H1 (cell line): ENCODE measurements around the gene SSNA1. TPM values are rescaled to one million over a fixed set of nuclear protein-coding genes. Genes with fewer than 3 reads are reported as not detected.

ENCODE experiments used
- CTCF ChIA-PET: fragments of 300-600 bp; sonication (Branson Sonifier 250); formaldehyde crosslinking; loops from one replicate; lab custom pipeline; 2021; ENCODE audit not compliant: partially characterized antibody; lab: Charles Lee
- POLR2A ChIA-PET: fragments of 300-600 bp; sonication (Branson Sonifier 250); formaldehyde crosslinking; loops from one replicate; lab custom pipeline; 2021; ENCODE audit warnings: inconsistent platforms; ENCODE audit not compliant: partially characterized antibody; lab: Charles Lee
- DNase-seq, 2 experiments: peaks; one replicate each; pipeline versions ENCODE4 v3.0.0 to v3.0.0-alpha.2; 2010 to 2022; ENCODE audit warnings: low spot score in 2 of 2, low read depth in 1 of 2, mixed read lengths in 1 of 2
- FAIRE-seq: peaks from 2 replicates; lab custom pipeline; 2011; peaks lifted over from hg19 to GRCh38; lab: Jason Lieb, UNC
- H2AFZ ChIP-seq: 2 replicates; pipeline ENCODE4 v1.8.1; 2012; ENCODE audit warnings: low read length, inconsistent platforms
- H2AK5ac ChIP-seq: 2 replicates; pipeline ENCODE4 v1.6.1; 2013; ENCODE audit warnings: low read depth, low read length
- H2BK120ac ChIP-seq: replicated peaks from 2 replicates; pipeline ENCODE3; 2013; ENCODE audit warnings: low read depth, low read length, inconsistent platforms
- H2BK12ac ChIP-seq: 2 replicates; pipeline ENCODE4 v1.6.1; 2013; ENCODE audit warnings: low read depth, low read length
- H2BK15ac ChIP-seq: 2 replicates; pipeline ENCODE4 v1.6.1; 2013; ENCODE audit warnings: low read length
- H2BK20ac ChIP-seq: 2 replicates; pipeline ENCODE4 v1.6.1; 2013; ENCODE audit warnings: low read length
- H2BK5ac ChIP-seq: 2 replicates; pipeline ENCODE4 v1.6.1; 2013; ENCODE audit warnings: low read depth, low read length
- H3K14ac ChIP-seq: 2 replicates; pipeline ENCODE4 v1.6.1; 2013; ENCODE audit warnings: inconsistent platforms; ENCODE audit not compliant: insufficient read length
- H3K18ac ChIP-seq: 2 replicates; pipeline ENCODE4 v1.6.1; 2013; ENCODE audit warnings: low read length; ENCODE audit errors: extremely low read depth
- H3K23ac ChIP-seq: 2 replicates; pipeline ENCODE4 v1.6.1; 2013; ENCODE audit warnings: inconsistent platforms; ENCODE audit not compliant: insufficient read length
- H3K23me2 ChIP-seq: 2 replicates; pipeline ENCODE4 v1.6.1; 2013; ENCODE audit warnings: low read depth, low read length
- H3K27ac ChIP-seq: 2 replicates; pipeline ENCODE4 v1.6.1; 2011; ENCODE audit warnings: low read depth, low read length, inconsistent platforms
- H3K27me3 ChIP-seq, 4 experiments: replicated peaks in 1 of 4; 1 replicate in 1 of 4; 2 replicates in 3 of 4; pipeline versions ENCODE4 v1.6.1 to v1.8.1; 2011 to 2013; ENCODE audit warnings: low read length in 3 of 4, mild to moderate bottlenecking in 3 of 4, inconsistent platforms in 2 of 4, mixed read lengths in 2 of 4, moderate library complexity in 1 of 4; ENCODE audit not compliant: control insufficient read depth in 3 of 4, insufficient read depth in 3 of 4; ENCODE audit errors: extremely low read depth in 1 of 4
- H3K36me3 ChIP-seq, 4 experiments: 2 replicates each; pipeline versions ENCODE4 v1.6.1 to v1.8.1; 2011 to 2013; ENCODE audit warnings: mild to moderate bottlenecking in 4 of 4, low read length in 3 of 4, moderate library complexity in 2 of 4, control low read depth in 1 of 4, inconsistent platforms in 1 of 4; ENCODE audit not compliant: insufficient read depth in 4 of 4, control insufficient read depth in 2 of 4
- H3K4ac ChIP-seq: replicated peaks from 2 replicates; pipeline ENCODE3; 2013; ENCODE audit warnings: low read length, low read depth, mixed read lengths, inconsistent platforms; ENCODE audit not compliant: insufficient read length
- H3K4me1 ChIP-seq, 4 experiments: replicated peaks in 1 of 4; 1 replicate in 1 of 4; 2 replicates in 3 of 4; pipeline versions ENCODE4 v1.6.1 to v1.8.1; 2011 to 2013; ENCODE audit warnings: low read length in 3 of 4, inconsistent platforms in 2 of 4, mixed read lengths in 1 of 4; ENCODE audit not compliant: insufficient read depth in 4 of 4, control insufficient read depth in 3 of 4
- H3K4me2 ChIP-seq, 2 experiments: 2 replicates each; pipeline versions ENCODE4 v1.6.1 to v1.8.1; 2011 to 2013; ENCODE audit warnings: low read depth in 2 of 2, low read length in 2 of 2, control low read depth in 1 of 2, inconsistent platforms in 1 of 2, mild to moderate bottlenecking in 1 of 2; ENCODE audit not compliant: insufficient read depth in 1 of 2
- H3K4me3 ChIP-seq, 4 experiments: fragments of 200-600, 300-600 bp in 1 of 4; sonication (generic), shearing (Covaris generic), sonication (Bioruptor Twin) in 1 of 4; 2 replicates each; pipeline versions ENCODE4 v1.5.1 to v1.8.1; 2011 to 2016; ENCODE audit warnings: low read length in 4 of 4, low read depth in 3 of 4, control low read depth in 2 of 4, inconsistent platforms in 2 of 4, mild to moderate bottlenecking in 2 of 4, mixed read lengths in 1 of 4, moderate library complexity in 1 of 4; ENCODE audit not compliant: insufficient read depth in 2 of 4; ENCODE audit errors: extremely low read depth in 1 of 4
- H3K56ac ChIP-seq: replicated peaks from 2 replicates; pipeline ENCODE3; 2013; ENCODE audit warnings: low read depth, mild to moderate bottlenecking, mixed read lengths, low read length, inconsistent platforms; ENCODE audit not compliant: insufficient read length
- H3K79me1 ChIP-seq: 2 replicates; pipeline ENCODE4 v1.6.1; 2013; ENCODE audit warnings: low read depth, low read length, control low read depth
- H3K79me2 ChIP-seq, 2 experiments: 2 replicates each; pipeline versions ENCODE4 v1.6.1 to v1.8.1; 2012 to 2013; ENCODE audit warnings: low read length in 2 of 2, mild to moderate bottlenecking in 2 of 2, inconsistent platforms in 1 of 2; ENCODE audit not compliant: insufficient read depth in 2 of 2, control insufficient read depth in 1 of 2
- H3K9ac ChIP-seq, 4 experiments: replicated peaks in 1 of 4; 1 replicate in 1 of 4; 2 replicates in 3 of 4; pipeline versions ENCODE4 v1.6.1 to v1.8.1; 2011 to 2013; ENCODE audit warnings: low read depth in 3 of 4, low read length in 3 of 4, control low read depth in 2 of 4, mild to moderate bottlenecking in 2 of 4, moderate library complexity in 2 of 4, inconsistent platforms in 1 of 4; ENCODE audit errors: extremely low read depth in 1 of 4
- H3K9me3 ChIP-seq, 2 experiments: 2 replicates each; pipeline versions ENCODE4 v1.6.1 to v1.8.1; 2012 to 2013; ENCODE audit warnings: mild to moderate bottlenecking in 2 of 2, moderate library complexity in 2 of 2, control low read depth in 1 of 2, inconsistent platforms in 1 of 2, low read depth in 1 of 2, low read length in 1 of 2, mixed read lengths in 1 of 2; ENCODE audit not compliant: insufficient read depth in 2 of 2
- H4K20me1 ChIP-seq, 2 experiments: replicated peaks in 1 of 2; 2 replicates each; pipeline versions ENCODE3 to v1.8.1; 2011 to 2013; ENCODE audit warnings: inconsistent platforms in 2 of 2, low read length in 2 of 2, mild to moderate bottlenecking in 1 of 2; ENCODE audit not compliant: insufficient read depth in 2 of 2, control insufficient read depth in 1 of 2
- H4K5ac ChIP-seq: 2 replicates; pipeline ENCODE4 v1.6.1; 2013; ENCODE audit warnings: low read length, low read depth, mixed read lengths, inconsistent platforms; ENCODE audit not compliant: insufficient read length
- H4K8ac ChIP-seq: 2 replicates; pipeline ENCODE4 v1.8.0; 2013; ENCODE audit warnings: mild to moderate bottlenecking, moderate library complexity, low read length, inconsistent platforms; ENCODE audit not compliant: insufficient read depth; ENCODE audit errors: extremely low read depth
- H4K91ac ChIP-seq: replicated peaks from 2 replicates; pipeline ENCODE3; 2013; ENCODE audit warnings: low read length, mixed read lengths, inconsistent platforms; ENCODE audit not compliant: insufficient read length
- PHF8 ChIP-seq: fragments of 200-600 bp; sonication (generic); conservative IDR thresholded peaks from 2 replicates; pipeline ENCODE4 v1.7.1; 2012; ENCODE audit warnings: low read depth, mild to moderate bottlenecking, inconsistent platforms, low read length, moderate library complexity
- RAD21 ChIP-seq, 2 experiments: IDR thresholded peaks in 1 of 2; conservative IDR thresholded peaks in 1 of 2; 2 replicates each; pipeline ENCODE4 v1.6.1; 2011; ENCODE audit warnings: low read depth in 2 of 2, low read length in 2 of 2, improper control_type of control experiment in 1 of 2, inconsistent platforms in 1 of 2, mild to moderate bottlenecking in 1 of 2, moderate library complexity in 1 of 2
- RFX5 ChIP-seq: IDR thresholded peaks from 2 replicates; pipeline ENCODE4 v1.6.1; 2011; ENCODE audit warnings: low read depth, low read length, improper control_type of control experiment, borderline replicate concordance
- WGBS, 2 experiments: shearing (Covaris generic) in 1 of 2; methylation state at CpG; one replicate each; pipeline versions ENCODE4 v1.1.6 to v1.1.7; 2013 to 2015; ENCODE audit warnings: low lambda C conversion rate in 2 of 2, mixed read lengths in 2 of 2, inconsistent platforms in 1 of 2, low coverage in 1 of 2, missing lambda C conversion rate in 1 of 2; ENCODE audit not compliant: insufficient replicate concordance in 2 of 2, insufficient coverage in 1 of 2, insufficient read length in 1 of 2; ENCODE audit errors: extremely low coverage in 1 of 2, missing lambda C conversion rate in 1 of 2; 5-methylcytosine and 5-hydroxymethylcytosine counted together
- polyA plus RNA-seq, 7 experiments: library from polyadenylated mRNA; depleted of rRNA in 3 of 7; stranded (reverse) in 5 of 7; unstranded in 2 of 7; fragments of >200 nt in 5 of 7; fragments of 200-250 nt in 2 of 7; gene quantifications; 1 replicate in 5 of 7; 2 replicates in 1 of 7; 4 replicates in 1 of 7; pipeline versions ENCODE4 v1.2.1 to v1.2.3, GENCODE V29; 2011 to 2013; ENCODE audit warnings: missing spikeins in 2 of 7, mixed read lengths in 2 of 7
- total RNA-seq: library from RNA; stranded (reverse); fragmentation: NEBNext Ultra II Directional; extraction: Animal tissue kit (Norgen Biotek cat#: 25700); gene quantifications from 2 replicates; pipeline ENCODE4 v1.2.1, GENCODE V29; 2021

Gene SSNA1
- total and polyA plus RNA-seq, 2 of the 8 experiments (the other 6 are each of a cell fraction or from before 2014, with no cell fraction given), result 87.3 to 157 TPM

- Histone ChIP-seq H2AK5ac (no peak overlapping the region), H3K4me2 (no peak overlapping the region; a peak in 1 of 4 replicates), H3K79me2 (no peaks in the 10 kb centered on the region), H3K9ac (no peak overlapping the region), H2BK120ac (no peak overlapping the region), H4K5ac (no peak overlapping the region), H4K20me1 (peaks cover 0 to 9% of the 10 kb centered on the region in 2 experiments), H2BK5ac (no peak overlapping the region), H3K4ac (no peak overlapping the region), H3K23me2 (peaks cover 18% of the 10 kb centered on the region; the same call in 1 of the 2 replicates), H3K56ac (no peak overlapping the region), H3K4me3 (no peak overlapping the region), H4K91ac (no peak overlapping the region), H3K14ac (no peak overlapping the region), H3K27ac (no peak overlapping the region), H3K9me3 (no peaks in the 10 kb centered on the region), H3K4me1 (peaks cover 0 to 18% (median 12%) of the 10 kb centered on the region in 4 experiments; a peak in 5 of 7 replicates)
- CTCF ChIA-PET, result interaction anchor here (0.7 to 20.2 kb wide), 6 partner anchors 11 to 144 kb away, joined by 3 to 204 read pairs (median 4); partner anchors contain the start of genes ANAPC2, SSNA1 and TUBB4B
- no peak for DNase-seq
- WGBS, 2 experiments, result 91% methylated on average over 45 of the region's 52 CpGs; no CpG with 5 or more reads in 1 of the 2 experiments
- FAIRE-seq, result no peak
- POLR2A ChIA-PET, result interaction anchor here (0.5 to 69.9 kb wide), 11 partner anchors 13 to 234 kb away, joined by 3 to 1462 read pairs (median 5); partner anchors contain the start of genes NDOR1, NELFB, STPG3 and TMEM203
- no peak for TF ChIP-seq RFX5
- TF ChIP-seq RAD21 (IDR thresholded peaks at IDR 0.05 in 1 of 2, conservative IDR thresholded peaks at IDR 0.05 in 1 of 2; ENCODE audit: low read depth in 2 of 2, low read length in 2 of 2), result no peak
- TF ChIP-seq PHF8, result no peak
- TF ChIP-seq, all 59 proteins: peak for 0
- peaks cover 0 to 11% (median 3%) of the 10 kb centered on the region in 4 experiments; a peak in 5 of 8 replicates for H3K36me3 ChIP-seq
- no peak overlapping the region for H2BK20ac ChIP-seq
- no peak overlapping the region for H2BK15ac ChIP-seq
- no peaks in the 10 kb centered on the region; a peak in 2 of 7 replicates for H3K27me3 ChIP-seq
- H4K8ac ChIP-seq, result no peak overlapping the region; the same call in none of the 2 replicates
- no peak overlapping the region for H3K23ac ChIP-seq
- no peak overlapping the region for H3K18ac ChIP-seq
- H3K79me1 ChIP-seq, result no peaks in the 10 kb centered on the region
- H2BK12ac ChIP-seq, result no peak overlapping the region
- no peak overlapping the region for H2AFZ ChIP-seq
These were observed 32.0 kb downstream of the SSNA1 start for GRCh38 chr9:137220317-137221094.
